ENCODE data around the gene ABCA3.
"Not testable (repeated sequence)": the region's sequence is repeated elsewhere in the genome, so short reads cannot be mapped to it uniquely, and the experiment has no call there.

Gene ABCA3

DNA sequence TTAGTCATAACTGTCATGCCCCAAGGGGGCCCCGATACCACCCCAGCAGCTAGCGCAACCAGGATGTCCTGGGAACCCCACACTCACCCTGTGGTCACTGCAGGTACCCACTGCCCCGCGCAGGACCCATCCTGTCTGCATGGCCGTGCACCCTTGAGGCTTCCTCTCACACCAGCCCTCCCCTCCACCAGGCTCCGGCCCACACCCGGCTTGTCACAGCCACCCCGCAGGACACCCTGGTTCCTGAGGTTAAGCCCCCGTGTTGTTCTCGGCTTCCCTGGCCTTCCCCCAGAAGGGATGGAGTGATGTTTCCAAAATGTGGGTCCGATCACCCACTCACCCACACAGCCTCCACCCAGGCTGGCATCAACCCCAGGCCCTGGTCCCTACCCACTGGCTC, 96.7 kb downstream of the ABCA3 start:
- no peak for DNase-seq (ENCODE audit: low read depth)
- H3K4me3 ChIP-seq (replicated peaks; ENCODE audit: low read depth, low read length) = no peak overlapping the region
- TF ChIP-seq, protein P1, sequence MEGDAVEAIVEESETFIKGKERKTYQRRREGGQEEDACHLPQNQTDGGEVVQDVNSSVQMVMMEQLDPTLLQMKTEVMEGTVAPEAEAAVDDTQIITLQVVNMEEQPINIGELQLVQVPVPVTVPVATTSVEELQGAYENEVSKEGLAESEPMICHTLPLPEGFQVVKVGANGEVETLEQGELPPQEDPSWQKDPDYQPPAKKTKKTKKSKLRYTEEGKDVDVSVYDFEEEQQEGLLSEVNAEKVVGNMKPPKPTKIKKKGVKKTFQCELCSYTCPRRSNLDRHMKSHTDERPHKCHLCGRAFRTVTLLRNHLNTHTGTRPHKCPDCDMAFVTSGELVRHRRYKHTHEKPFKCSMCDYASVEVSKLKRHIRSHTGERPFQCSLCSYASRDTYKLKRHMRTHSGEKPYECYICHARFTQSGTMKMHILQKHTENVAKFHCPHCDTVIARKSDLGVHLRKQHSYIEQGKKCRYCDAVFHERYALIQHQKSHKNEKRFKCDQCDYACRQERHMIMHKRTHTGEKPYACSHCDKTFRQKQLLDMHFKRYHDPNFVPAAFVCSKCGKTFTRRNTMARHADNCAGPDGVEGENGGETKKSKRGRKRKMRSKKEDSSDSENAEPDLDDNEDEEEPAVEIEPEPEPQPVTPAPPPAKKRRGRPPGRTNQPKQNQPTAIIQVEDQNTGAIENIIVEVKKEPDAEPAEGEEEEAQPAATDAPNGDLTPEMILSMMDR (IDR thresholded peaks at IDR 0.05; ENCODE audit: low read length, missing control alignments) = no peak

DNA sequence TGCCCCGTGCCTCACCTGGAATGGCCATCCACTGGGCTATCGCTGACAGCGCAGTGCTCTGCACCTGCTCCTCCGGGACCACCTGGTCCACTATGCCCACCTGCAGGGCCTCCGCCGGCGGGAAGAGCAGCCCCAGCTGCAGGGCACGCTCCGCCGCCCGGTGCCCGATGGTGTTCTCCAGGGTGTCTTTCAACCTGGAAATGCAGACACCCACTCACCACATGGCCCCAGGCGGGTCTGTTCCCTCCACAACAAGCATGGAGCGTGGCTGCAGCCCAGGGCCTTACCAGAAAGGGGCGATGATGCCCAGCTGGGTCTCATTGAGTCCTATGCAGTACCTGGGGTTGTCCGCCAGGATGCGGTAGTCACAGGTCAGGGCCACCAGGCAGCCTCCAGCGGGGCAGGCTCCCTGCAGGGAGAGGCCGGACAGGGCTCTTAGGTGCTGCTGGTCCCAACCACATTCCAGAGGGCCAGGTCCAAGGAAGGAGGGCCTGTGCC, 97.4 kb downstream of the ABCA3 start:
- TF ChIP-seq, protein P1 (IDR thresholded peaks at IDR 0.05; ENCODE audit: low read length, missing control alignments) = no peak
- no peak overlapping the region for H3K4me3 ChIP-seq (replicated peaks; ENCODE audit: low read depth, low read length)
- DNase-seq (ENCODE audit: low read depth) = no peak

DNA sequence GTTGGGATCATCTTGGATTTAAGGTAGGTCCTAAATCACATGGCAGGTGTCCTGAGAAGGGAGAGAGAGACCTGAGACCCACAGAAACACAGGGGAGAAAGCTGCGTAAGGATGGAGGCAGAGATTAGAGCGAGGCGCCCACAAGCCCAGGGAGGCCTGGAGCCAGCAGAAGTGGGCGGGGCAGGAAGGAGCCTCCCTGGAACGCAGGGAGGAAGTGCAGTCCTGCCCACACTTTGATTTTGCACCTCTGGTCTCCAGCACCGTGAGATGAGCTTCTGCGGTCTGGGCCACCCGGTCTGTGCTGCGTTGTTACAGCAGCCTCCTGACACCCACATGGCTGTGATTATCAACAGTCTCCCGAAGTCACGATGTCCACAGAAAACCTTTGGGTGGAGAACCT, 97.9 kb downstream of the ABCA3 start:
- TF ChIP-seq, protein P1 (IDR thresholded peaks at IDR 0.05; ENCODE audit: low read length, missing control alignments) = no peak
- DNase-seq (ENCODE audit: low read depth) = no peak
- H3K4me3 ChIP-seq (replicated peaks; ENCODE audit: low read depth, low read length) = no peak overlapping the region

DNA sequence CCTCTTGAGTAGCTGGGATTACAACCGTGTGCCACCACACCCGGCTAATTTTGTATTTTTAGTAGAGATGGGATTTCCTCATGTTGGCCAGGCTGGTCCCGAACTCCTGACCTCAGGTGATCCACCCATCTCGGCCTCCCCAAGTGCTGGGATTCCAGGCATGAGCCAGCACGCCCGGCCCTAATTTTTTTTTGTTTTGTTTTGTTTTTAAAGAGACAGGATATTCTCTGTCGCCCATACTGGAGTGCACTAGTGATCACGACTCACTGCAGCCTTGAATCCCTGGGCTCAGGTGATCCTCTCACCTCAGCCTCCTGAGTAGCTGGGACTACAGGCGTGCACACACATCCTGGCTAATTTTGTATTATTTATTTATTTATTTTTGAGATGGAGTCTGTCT, 100.2 kb downstream of the ABCA3 start:
- not testable (repeated sequence) for H3K4me3 ChIP-seq (replicated peaks; ENCODE audit: low read depth, low read length); DNase-seq (ENCODE audit: low read depth)

DNA sequence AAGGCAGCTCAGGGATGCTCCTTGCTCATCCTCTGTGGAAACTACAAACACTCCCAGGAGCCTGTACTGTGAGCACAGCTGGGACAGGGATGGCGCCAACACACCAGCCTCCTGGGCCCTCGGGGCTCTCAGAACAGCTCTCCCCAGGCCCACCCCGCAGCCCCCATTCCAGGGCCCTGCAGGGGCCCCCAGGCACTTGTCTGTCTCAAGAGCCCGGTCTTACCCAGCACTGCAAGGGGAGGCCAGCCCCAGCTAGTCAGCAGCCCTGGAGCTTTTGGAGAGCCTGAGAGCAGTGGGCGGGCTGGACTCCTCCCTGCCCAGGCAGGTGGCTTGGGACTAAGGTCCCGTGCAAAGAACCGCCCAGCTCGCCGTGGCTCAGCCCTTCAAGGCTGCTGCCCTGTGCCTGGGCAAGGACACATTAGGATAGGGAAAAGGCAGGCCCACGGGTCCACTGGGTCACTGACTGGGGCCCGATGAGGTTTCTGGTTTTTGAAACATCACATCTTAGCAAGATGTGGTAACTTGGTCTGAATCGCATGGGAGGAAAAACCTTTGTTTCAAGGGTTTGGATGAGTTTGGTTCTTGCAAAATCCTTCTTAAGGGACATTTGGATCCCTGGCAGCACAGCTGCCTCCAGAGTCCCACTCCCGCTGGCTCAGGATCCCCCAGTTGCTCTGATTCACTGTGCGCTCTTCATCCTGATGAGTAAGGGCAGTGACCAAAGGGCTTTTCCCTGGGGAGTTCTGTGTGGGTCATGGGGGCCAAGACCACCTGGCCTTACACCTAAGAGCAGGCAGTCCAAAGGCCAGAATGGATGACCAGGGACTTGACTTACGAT, 101.5 kb downstream of the ABCA3 start:
- no peak for DNase-seq (ENCODE audit: low read depth)
- TF ChIP-seq, protein P1 (IDR thresholded peaks at IDR 0.05; ENCODE audit: low read length, missing control alignments) = no peak
- H3K4me3 ChIP-seq (replicated peaks; ENCODE audit: low read depth, low read length) = no peak overlapping the region

DNA sequence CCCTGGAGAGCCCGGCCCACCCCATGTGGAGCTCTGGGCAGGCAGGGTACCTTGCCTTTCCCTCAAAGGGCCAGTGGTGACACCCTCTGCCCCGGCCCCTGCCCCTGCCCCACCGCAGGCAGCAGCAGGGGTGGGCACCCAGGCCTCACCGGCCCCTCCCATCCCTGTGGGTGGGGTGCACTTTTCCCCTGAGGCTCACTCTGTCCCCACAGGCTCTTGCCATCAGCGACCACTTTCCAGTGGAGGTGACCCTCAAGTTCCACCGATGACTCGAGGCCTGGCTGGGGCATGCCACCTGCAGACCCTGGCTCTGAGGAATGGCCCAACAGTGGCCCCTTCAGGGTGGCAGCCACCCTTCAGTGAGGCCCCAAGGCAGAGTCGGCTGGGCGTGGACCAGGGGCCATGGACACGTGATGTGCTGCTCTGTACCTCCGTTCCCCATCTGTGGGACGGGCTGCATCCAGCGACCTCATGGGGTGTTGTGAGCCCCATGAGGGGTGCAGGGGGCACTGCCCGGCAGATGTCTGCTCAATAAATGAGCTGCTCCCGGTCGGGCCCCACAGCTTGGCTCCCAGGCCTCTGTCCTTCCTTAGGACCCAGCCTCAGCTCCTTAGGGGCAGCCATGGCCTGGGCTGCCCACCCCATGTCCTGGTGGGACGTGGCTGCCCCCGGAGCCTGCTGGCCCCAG, 102.2 kb downstream of the ABCA3 start:
- H3K4me3 ChIP-seq (replicated peaks; ENCODE audit: low read depth, low read length) = no peak overlapping the region
- TF ChIP-seq, protein P1 (IDR thresholded peaks at IDR 0.05; ENCODE audit: low read length, missing control alignments) = no peak
- no peak for DNase-seq (ENCODE audit: low read depth)

DNA sequence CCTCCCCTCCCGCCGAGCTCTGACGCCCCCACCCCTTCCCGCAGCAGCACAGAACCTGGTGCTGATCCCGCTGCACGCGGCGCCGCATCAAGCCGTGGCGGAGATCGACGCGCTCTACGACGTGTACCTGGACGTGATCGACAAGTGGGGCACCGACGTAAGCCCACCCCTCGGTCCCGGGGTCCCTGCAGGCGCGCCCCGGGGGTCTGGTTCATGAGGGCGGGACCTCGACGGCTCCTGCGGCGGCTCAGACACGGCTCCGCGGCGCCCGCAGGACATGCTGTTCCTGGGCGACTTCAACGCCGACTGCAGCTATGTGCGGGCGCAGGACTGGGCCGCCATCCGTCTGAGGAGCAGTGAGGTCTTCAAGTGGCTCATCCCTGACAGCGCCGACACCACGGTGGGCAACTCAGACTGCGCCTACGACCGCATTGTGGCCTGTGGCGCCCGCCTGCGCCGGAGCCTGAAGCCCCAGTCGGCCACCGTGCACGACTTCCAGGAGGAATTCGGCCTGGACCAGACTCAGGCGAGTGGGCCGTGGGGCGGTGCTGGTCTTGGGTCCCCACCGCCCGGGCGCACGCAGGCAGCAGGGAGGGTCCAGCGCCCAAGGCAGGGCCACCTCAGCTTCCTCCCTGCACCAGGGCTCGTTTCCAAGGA, 102.9 kb downstream of the ABCA3 start:
- TF ChIP-seq, protein P1 (IDR thresholded peaks at IDR 0.05; ENCODE audit: low read length, missing control alignments) = no peak
- DNase-seq (ENCODE audit: low read depth) = no peak
- no peak overlapping the region for H3K4me3 ChIP-seq (replicated peaks; ENCODE audit: low read depth, low read length)
